Ishikawa (cell line): Measurements from ENCODE around the gene STX17.

ENCODE experiments used
- CEBPB ChIP-seq: IDR thresholded peaks from 2 replicates; pipeline ENCODE4 v1.6.1; 2012
- CREB1 ChIP-seq: IDR thresholded peaks from 2 replicates; pipeline ENCODE4 v1.6.1; 2012; ENCODE audit warnings: low read depth
- EGR1 ChIP-seq: IDR thresholded peaks from 2 replicates; pipeline ENCODE4 v1.6.1; 2012
- EP300 ChIP-seq: IDR thresholded peaks from 2 replicates; pipeline ENCODE4 v1.6.1; 2012; ENCODE audit warnings: borderline replicate concordance
- FOXM1 ChIP-seq: IDR thresholded peaks from 2 replicates; pipeline ENCODE4 v1.6.1; 2012; ENCODE audit warnings: low read depth, borderline replicate concordance
- MAX ChIP-seq: IDR thresholded peaks from 2 replicates; pipeline ENCODE4 v1.6.1; 2012
- NFIC ChIP-seq: IDR thresholded peaks from 2 replicates; pipeline ENCODE4 v1.6.1; 2012
- RAD21 ChIP-seq: IDR thresholded peaks from 2 replicates; pipeline ENCODE4 v1.6.1; 2012; ENCODE audit warnings: low read depth
- REST ChIP-seq: IDR thresholded peaks from 2 replicates; pipeline ENCODE4 v1.6.1; 2012; ENCODE audit warnings: low read depth, mild to moderate bottlenecking
- TAF1 ChIP-seq: IDR thresholded peaks from 2 replicates; pipeline ENCODE4 v1.6.1; 2012; ENCODE audit warnings: low read depth, mild to moderate bottlenecking
- TCF12 ChIP-seq: IDR thresholded peaks from 2 replicates; pipeline ENCODE4 v1.6.1; 2012; ENCODE audit warnings: low read depth
- TEAD4 ChIP-seq: IDR thresholded peaks from 2 replicates; pipeline ENCODE4 v1.6.1; 2012
- YY1 ChIP-seq: IDR thresholded peaks from 2 replicates; pipeline ENCODE4 v1.6.1; 2012; ENCODE audit warnings: low read depth
- ZBTB7A ChIP-seq: IDR thresholded peaks from 2 replicates; pipeline ENCODE4 v1.6.1; 2012; ENCODE audit warnings: low read depth
- TF ChIP-seq, protein P1 (sequence below): IDR thresholded peaks from 2 replicates; pipeline ENCODE4 v1.6.1; 2012

STX17 gene

DNA sequence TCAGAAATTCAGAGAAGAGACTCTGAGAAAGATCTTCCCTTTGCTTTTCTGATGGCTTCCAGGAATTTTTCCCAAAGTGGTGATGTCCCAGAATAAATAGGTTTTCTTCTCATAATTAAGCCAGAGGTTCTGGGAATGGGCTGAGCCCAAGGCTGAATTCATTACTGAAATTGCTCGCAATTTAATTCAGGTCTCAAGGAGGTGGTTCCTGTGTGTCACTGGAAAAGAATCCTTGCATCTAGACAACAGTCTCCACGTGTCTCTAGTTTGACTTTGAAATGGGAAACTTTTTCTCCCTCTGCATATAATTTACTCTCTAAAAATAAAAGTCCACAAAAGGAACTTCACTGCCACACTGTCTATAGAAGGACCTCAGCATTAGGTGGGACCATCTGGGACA, 27.8 kb upstream of the STX17 start:
- TF ChIP-seq YY1: no peak
- TF ChIP-seq TCF12: no peak
- no peak for TF ChIP-seq EGR1
- TF ChIP-seq REST: no peak
- no peak for TF ChIP-seq TEAD4
- no peak for TF ChIP-seq RAD21
- no peak for TF ChIP-seq TAF1
- no peak for TF ChIP-seq ZBTB7A
- no peak for TF ChIP-seq FOXM1
- TF ChIP-seq CREB1: no peak
- TF ChIP-seq, protein P1, sequence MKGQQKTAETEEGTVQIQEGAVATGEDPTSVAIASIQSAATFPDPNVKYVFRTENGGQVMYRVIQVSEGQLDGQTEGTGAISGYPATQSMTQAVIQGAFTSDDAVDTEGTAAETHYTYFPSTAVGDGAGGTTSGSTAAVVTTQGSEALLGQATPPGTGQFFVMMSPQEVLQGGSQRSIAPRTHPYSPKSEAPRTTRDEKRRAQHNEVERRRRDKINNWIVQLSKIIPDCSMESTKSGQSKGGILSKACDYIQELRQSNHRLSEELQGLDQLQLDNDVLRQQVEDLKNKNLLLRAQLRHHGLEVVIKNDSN: no peak
- no peak for TF ChIP-seq EP300
- no peak for TF ChIP-seq CEBPB
- TF ChIP-seq NFIC: no peak
- no peak for TF ChIP-seq MAX

DNA sequence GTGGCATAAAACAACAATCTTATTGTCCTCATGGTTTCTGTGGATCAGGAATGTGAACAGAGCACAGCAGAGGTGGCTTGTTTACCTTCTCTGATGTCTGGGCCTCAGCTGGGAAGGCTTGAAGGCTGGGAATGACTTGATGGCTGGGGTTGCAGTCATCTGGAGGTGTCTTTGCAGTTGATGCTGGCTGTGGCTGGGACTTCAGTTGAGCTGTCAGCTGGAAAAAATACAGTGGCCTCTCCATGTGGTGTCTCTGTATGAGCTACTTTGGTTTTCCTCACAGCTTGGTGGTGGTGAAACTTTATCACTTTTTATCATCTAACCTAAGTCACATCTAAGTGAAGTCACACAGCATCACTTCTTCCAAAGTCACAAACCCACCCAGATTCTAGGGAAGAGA, 24.7 kb upstream of the STX17 start:
- no peak for TF ChIP-seq MAX
- TF ChIP-seq TAF1: no peak
- no peak for TF ChIP-seq FOXM1
- TF ChIP-seq EGR1: no peak
- TF ChIP-seq ZBTB7A: no peak
- no peak for TF ChIP-seq REST
- TF ChIP-seq CREB1: no peak
- no peak for TF ChIP-seq YY1
- TF ChIP-seq RAD21: no peak
- TF ChIP-seq CEBPB: no peak

DNA sequence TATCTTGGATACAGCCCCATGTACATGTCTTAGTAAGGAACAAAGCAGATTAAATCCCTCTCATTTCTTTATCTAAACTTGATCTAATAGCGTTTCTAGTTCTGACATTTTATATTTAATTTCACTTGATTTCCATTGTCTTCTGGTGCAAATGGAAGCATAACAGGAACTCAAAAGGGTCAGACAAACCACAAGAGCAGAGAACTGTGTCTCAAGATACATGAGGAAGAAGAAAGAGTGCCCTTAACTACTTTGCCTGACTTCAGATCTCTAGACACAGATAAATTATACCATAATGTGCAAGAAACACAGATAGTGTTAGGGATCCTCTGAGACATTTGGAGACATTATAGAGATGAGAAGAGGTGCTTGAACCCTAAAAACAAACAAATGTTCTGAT, 20.7 kb upstream of the STX17 start:
- TF ChIP-seq FOXM1: no peak
- no peak for TF ChIP-seq ZBTB7A
- no peak for TF ChIP-seq TCF12
- no peak for TF ChIP-seq TEAD4
- TF ChIP-seq MAX: no peak
- no peak for TF ChIP-seq REST
- TF ChIP-seq RAD21: no peak
- TF ChIP-seq NFIC: no peak
- TF ChIP-seq TAF1: no peak
- TF ChIP-seq CEBPB: no peak
- TF ChIP-seq, protein P1: no peak
- TF ChIP-seq YY1: no peak
- no peak for TF ChIP-seq CREB1
- TF ChIP-seq EGR1: no peak
- TF ChIP-seq EP300: no peak

GRCh38 chr9:99889120-99889519, 17.3 kb upstream of the STX17 start:
- no peak for TF ChIP-seq ZBTB7A
- TF ChIP-seq FOXM1: no peak
- TF ChIP-seq TEAD4: no peak
- no peak for TF ChIP-seq TCF12
- no peak for TF ChIP-seq YY1
- TF ChIP-seq REST: no peak
- no peak for TF ChIP-seq CEBPB
- TF ChIP-seq RAD21: no peak
- no peak for TF ChIP-seq EGR1
- no peak for TF ChIP-seq MAX
